ENCODE data around the gene PRR14L. TPM values are rescaled to one million over a fixed set of nuclear protein-coding genes. Genes with fewer than 3 reads are reported as not detected.

The PRR14L gene
- total RNA-seq, 1 donor from 2014 or later, result 74.9 TPM

DNA sequence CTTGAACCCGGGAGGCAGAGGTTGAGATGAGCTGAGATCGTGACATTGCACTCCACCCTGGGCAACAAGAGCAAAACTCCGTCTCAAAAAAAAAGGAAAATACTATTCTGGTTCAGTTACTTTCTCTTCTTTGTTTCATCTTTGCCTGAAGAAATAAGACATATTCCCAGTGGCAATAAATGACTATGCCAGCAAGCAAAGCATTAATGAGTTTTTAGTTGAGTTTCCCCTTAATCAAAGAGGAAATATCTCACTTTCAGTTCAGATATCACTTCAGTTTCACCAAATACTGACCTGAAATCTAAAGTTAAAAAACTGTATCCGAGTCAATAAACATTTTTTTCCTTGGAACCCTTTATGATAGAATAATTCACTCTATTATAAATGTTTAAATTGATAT, 98.3 kb downstream of the PRR14L start:
- no peak overlapping the region for H3K4me3 Mint-ChIP-seq
- H3K27me3 Mint-ChIP-seq (ENCODE audit: low read depth), result no peaks in the 10 kb centered on the region
- DNase-seq (ENCODE audit: low read depth, low spot score), result no peak
- no peaks in the 10 kb centered on the region for H3K4me1 Mint-ChIP-seq
- H3K9me3 Mint-ChIP-seq, result no peaks in the 10 kb centered on the region
- no peak for TF ChIP-seq CTCF (conservative IDR thresholded peaks at IDR 0.05)
- peaks cover 2% of the 10 kb centered on the region for H3K36me3 Mint-ChIP-seq (ENCODE audit: low read depth)
- H3K27ac Mint-ChIP-seq (ENCODE audit: unreplicated experiment), result no peak overlapping the region

GRCh38 chr22:31650391-31650790, 99.5 kb downstream of the PRR14L start:
- Mint-ChIP-seq H3K27ac (ENCODE audit: unreplicated experiment) (no peak overlapping the region), H3K4me3 (no peak overlapping the region), H3K36me3 (ENCODE audit: low read depth) (peaks cover 2% of the 10 kb centered on the region), H3K4me1 (no peaks in the 10 kb centered on the region), H3K27me3 (ENCODE audit: low read depth) (no peaks in the 10 kb centered on the region), H3K9me3 (no peaks in the 10 kb centered on the region)
- TF ChIP-seq CTCF (conservative IDR thresholded peaks at IDR 0.05), result no peak
- DNase-seq (ENCODE audit: low read depth, low spot score), result no peak

- H3K4me3 Mint-ChIP-seq, result no peak overlapping the region
- no peak overlapping the region for H3K27ac Mint-ChIP-seq (ENCODE audit: unreplicated experiment)
- H3K9me3 Mint-ChIP-seq, result no peaks in the 10 kb centered on the region
- H3K27me3 Mint-ChIP-seq (ENCODE audit: low read depth), result no peaks in the 10 kb centered on the region
- no peaks in the 10 kb centered on the region for H3K4me1 Mint-ChIP-seq
- no peak for TF ChIP-seq CTCF (conservative IDR thresholded peaks at IDR 0.05)
- peaks cover 2% of the 10 kb centered on the region for H3K36me3 Mint-ChIP-seq (ENCODE audit: low read depth)
- DNase-seq (ENCODE audit: low read depth, low spot score), result no peak
Observed at GRCh38 chr22:31647523-31648320, 102.2 kb downstream of the PRR14L start.

DNA sequence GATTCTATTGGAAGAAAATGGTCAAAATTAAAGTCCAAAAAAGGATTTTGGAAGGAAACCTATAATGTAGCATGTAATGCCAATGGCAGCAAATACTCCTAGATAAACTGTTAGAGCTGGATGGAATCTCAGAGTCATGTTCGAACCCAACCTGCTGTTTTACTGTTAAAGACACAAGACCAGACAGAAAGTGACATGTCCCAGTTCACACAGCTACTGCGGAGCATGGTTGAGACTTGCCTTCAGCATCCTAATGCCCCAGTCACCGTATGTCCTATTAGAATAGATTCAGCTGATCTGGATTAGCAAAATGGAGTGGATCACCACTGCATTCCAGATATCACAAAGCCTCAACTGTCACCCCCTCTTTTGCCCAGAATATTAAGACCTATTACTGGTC, 102.9 kb downstream of the PRR14L start:
- H3K36me3 Mint-ChIP-seq (ENCODE audit: low read depth), result peaks cover 2% of the 10 kb centered on the region

DNA sequence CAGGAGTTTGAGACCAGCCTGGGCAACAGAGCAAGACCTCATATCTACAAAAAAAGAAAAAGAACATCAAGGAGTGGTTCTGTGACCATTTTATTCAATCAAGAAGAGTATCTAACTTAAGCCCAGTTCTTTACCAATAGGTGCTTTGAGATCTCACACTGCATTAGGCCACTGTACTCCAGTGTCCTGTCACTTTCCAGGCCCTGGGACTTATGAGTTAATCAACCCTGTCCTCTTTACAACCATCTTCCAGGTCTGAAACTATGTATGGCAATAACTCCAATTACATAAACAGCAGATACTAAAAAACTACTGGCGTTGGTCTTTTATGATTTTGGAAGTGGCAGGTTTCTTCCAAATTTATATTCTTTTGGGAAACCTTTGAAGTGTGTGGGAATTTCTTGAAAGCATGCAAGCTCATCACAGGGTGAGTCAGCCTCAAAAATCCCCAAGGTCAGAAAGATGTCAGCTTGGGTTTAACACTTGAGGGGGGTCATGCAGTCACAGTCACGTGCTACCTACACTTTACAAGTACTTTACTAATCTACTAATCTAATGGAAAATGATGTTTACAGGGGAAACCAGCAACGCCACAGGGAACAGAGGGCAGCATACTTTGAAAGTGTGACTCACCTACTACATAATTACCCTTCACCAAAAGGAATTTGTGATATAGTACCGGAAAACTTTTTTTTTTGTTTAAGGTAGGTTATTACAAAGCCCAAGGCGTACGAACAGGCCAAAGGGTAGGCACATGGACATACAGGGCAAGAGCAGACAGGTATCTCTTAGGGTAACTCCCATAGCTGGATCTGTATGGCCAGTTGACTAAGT, 103.5 kb downstream of the PRR14L start:
- no peak for DNase-seq (ENCODE audit: low read depth, low spot score)
- no peak for TF ChIP-seq CTCF (conservative IDR thresholded peaks at IDR 0.05)
- no peaks in the 10 kb centered on the region for H3K4me1 Mint-ChIP-seq
- no peaks in the 10 kb centered on the region for H3K27me3 Mint-ChIP-seq (ENCODE audit: low read depth)
- H3K27ac Mint-ChIP-seq (ENCODE audit: unreplicated experiment), result peak overlapping the region; percentile 27
- peaks cover 2% of the 10 kb centered on the region for H3K36me3 Mint-ChIP-seq (ENCODE audit: low read depth)
- no peaks in the 10 kb centered on the region for H3K9me3 Mint-ChIP-seq
- H3K4me3 Mint-ChIP-seq, result no peak overlapping the region

More for the DNA sequence above, 102.9 kb downstream of the PRR14L start:
- Mint-ChIP-seq H3K4me1 (no peaks in the 10 kb centered on the region), H3K4me3 (no peak overlapping the region), H3K27ac (ENCODE audit: unreplicated experiment) (no peak overlapping the region), H3K9me3 (no peaks in the 10 kb centered on the region), H3K27me3 (ENCODE audit: low read depth) (no peaks in the 10 kb centered on the region)
- no peak for DNase-seq (ENCODE audit: low read depth, low spot score)
- no peak for TF ChIP-seq CTCF (conservative IDR thresholded peaks at IDR 0.05)

Data from neural crest cell (in vitro differentiated cells).